Natural killer cell (primary cell): ENCODE data around the gene FAM186B. TPM values are rescaled to one million over a fixed set of nuclear protein-coding genes. Genes with fewer than 3 reads are reported as not detected.

Experiments
- ATAC-seq, 3 donors: fragments of 150-1000 bp in 2 of 3; fragments of 200-7000 bp in 1 of 3; cut with Tn5 transposase; 1 replicate in 1 of 3; 2 replicates in 2 of 3; pipeline ENCODE4 v1.10.0; 2021; ENCODE audit warnings: mild to moderate bottlenecking in 2 of 3, moderate library complexity in 2 of 3
- DNase-seq, 2 donors: peaks; one replicate each; pipeline versions ENCODE4 v3.0.0 to v3.0.0-alpha.2; 2013 to 2021; ENCODE audit warnings: mixed read lengths in 1 of 2
- H3K27ac ChIP-seq: one replicate; pipeline ENCODE4 v1.5.1; 2013; ENCODE audit warnings: mild to moderate bottlenecking, low read length
- H3K27me3 ChIP-seq: one replicate; pipeline ENCODE4 v1.6.1; 2013; ENCODE audit warnings: low read length; ENCODE audit not compliant: control insufficient read depth, insufficient read depth
- H3K36me3 ChIP-seq: one replicate; pipeline ENCODE4 v1.6.1; 2013; ENCODE audit warnings: low read length; ENCODE audit not compliant: control insufficient read depth, insufficient read depth
- H3K4me1 ChIP-seq: one replicate; pipeline ENCODE4 v1.6.1; 2013; ENCODE audit warnings: low read length; ENCODE audit not compliant: control insufficient read depth, insufficient read depth
- H3K4me3 ChIP-seq: one replicate; pipeline ENCODE4 v1.5.1; 2013; ENCODE audit warnings: low read length
- H3K9me3 ChIP-seq: one replicate; pipeline ENCODE4 v1.6.1; 2013; ENCODE audit warnings: low read length; ENCODE audit not compliant: control insufficient read depth, insufficient read depth
- H3K27ac Mint-ChIP-seq, 2 donors: one replicate each; pipeline ENCODE4 v1.8.0; 2022; ENCODE audit warnings: mild to moderate bottlenecking in 2 of 2, mixed read lengths in 2 of 2, moderate library complexity in 1 of 2
- H3K27me3 Mint-ChIP-seq, 2 donors: one replicate each; pipeline ENCODE4 v1.8.0; 2022; ENCODE audit warnings: low read depth in 2 of 2, mixed read lengths in 2 of 2
- H3K36me3 Mint-ChIP-seq: one replicate; pipeline ENCODE4 v1.8.0; 2022; ENCODE audit warnings: mixed read lengths
- H3K4me1 Mint-ChIP-seq, 2 donors: one replicate each; pipeline ENCODE4 v1.8.0; 2022; ENCODE audit warnings: mixed read lengths in 2 of 2
- H3K4me3 Mint-ChIP-seq: one replicate; pipeline ENCODE4 v1.8.0; 2022; ENCODE audit warnings: mild to moderate bottlenecking, moderate library complexity, mixed read lengths
- H3K9me3 Mint-ChIP-seq, 2 donors: one replicate each; pipeline ENCODE4 v1.8.0; 2022; ENCODE audit warnings: mixed read lengths in 2 of 2
- WGBS: methylation state at CpG from one replicate; pipeline ENCODE4 v1.1.7; 2013; ENCODE audit warnings: missing lambda C conversion rate; ENCODE audit not compliant: insufficient coverage; 5-methylcytosine and 5-hydroxymethylcytosine counted together
- intact Hi-C: fragments of 100-400 bp; cut with micrococcal nuclease; formaldehyde crosslinking; loops from one replicate; pipeline ENCODE4 v1.14.2; 2022
- total RNA-seq, 4 donors: library from RNA; stranded (reverse); fragments of 120-200 nt in 1 of 4; gene quantifications; one replicate each; pipeline versions ENCODE4 v1.2.3 to v1.2.4, GENCODE V29; 2013 to 2022
- TF ChIP-seq, protein P1 (sequence below): fragments of 200-600 bp; IDR thresholded peaks from one replicate; pipeline ENCODE4 v1.8.0; 2022; ENCODE audit warnings: antibody characterized with exemption

FAM186B gene
- total RNA-seq, 3 donors from 2014 or later (not counting 1 experiment from before 2014, with no cell fraction given) = 0.56 to 0.85 (median 0.77) TPM

- Mint-ChIP-seq H3K4me1 (peaks cover 0 to 4% of the 10 kb centered on the region in 2 donors), H3K27me3 (peaks cover 0 to 10% of the 10 kb centered on the region in 2 donors), H3K36me3 (no peaks in the 10 kb centered on the region), H3K9me3 (no peaks in the 10 kb centered on the region), H3K4me3 (no peak overlapping the region), H3K27ac (no peak overlapping the region)
- no peak overlapping the region for H3K27ac ChIP-seq
- H3K4me1 ChIP-seq = peaks cover 9% of the 10 kb centered on the region
- no peak overlapping the region for H3K4me3 ChIP-seq
- H3K36me3 ChIP-seq = peaks cover 24% of the 10 kb centered on the region
- DNase-seq (peak in 1 of 2 donors; percentile 72), ATAC-seq (peak in 2 of 3 donors; percentile 33 to 44)
- 59% methylated on average over 2 of the region's 2 CpGs for WGBS
- TF ChIP-seq, protein P1, sequence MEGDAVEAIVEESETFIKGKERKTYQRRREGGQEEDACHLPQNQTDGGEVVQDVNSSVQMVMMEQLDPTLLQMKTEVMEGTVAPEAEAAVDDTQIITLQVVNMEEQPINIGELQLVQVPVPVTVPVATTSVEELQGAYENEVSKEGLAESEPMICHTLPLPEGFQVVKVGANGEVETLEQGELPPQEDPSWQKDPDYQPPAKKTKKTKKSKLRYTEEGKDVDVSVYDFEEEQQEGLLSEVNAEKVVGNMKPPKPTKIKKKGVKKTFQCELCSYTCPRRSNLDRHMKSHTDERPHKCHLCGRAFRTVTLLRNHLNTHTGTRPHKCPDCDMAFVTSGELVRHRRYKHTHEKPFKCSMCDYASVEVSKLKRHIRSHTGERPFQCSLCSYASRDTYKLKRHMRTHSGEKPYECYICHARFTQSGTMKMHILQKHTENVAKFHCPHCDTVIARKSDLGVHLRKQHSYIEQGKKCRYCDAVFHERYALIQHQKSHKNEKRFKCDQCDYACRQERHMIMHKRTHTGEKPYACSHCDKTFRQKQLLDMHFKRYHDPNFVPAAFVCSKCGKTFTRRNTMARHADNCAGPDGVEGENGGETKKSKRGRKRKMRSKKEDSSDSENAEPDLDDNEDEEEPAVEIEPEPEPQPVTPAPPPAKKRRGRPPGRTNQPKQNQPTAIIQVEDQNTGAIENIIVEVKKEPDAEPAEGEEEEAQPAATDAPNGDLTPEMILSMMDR = no peak
- H3K27me3 ChIP-seq = peaks cover 3% of the 10 kb centered on the region
- no peaks in the 10 kb centered on the region for H3K9me3 ChIP-seq
- intact Hi-C loops = no loop called here
These were observed 51.8 kb downstream of the FAM186B start for GRCh38 chr12:49553512-49554088.

GRCh38 chr12:49552899-49553298, 52.5 kb downstream of the FAM186B start:
- DNase-seq = no peak
- Mint-ChIP-seq H3K9me3 (no peaks in the 10 kb centered on the region), H3K4me3 (no peak overlapping the region), H3K4me1 (peaks cover 0 to 11% of the 10 kb centered on the region in 2 donors), H3K36me3 (no peaks in the 10 kb centered on the region), H3K27me3 (peaks cover 0 to 14% of the 10 kb centered on the region in 2 donors), H3K27ac (no peak overlapping the region)
- Histone ChIP-seq H3K27me3 (peaks cover 5% of the 10 kb centered on the region), H3K9me3 (no peaks in the 10 kb centered on the region), H3K4me1 (peaks cover 13% of the 10 kb centered on the region), H3K27ac (no peak overlapping the region), H3K4me3 (no peak overlapping the region), H3K36me3 (peaks cover 18% of the 10 kb centered on the region)
- 94% methylated on average over 8 of the region's 8 CpGs for WGBS
- intact Hi-C loops = no loop called here
- TF ChIP-seq, protein P1 = no peak
- ATAC-seq = no peak

DNA sequence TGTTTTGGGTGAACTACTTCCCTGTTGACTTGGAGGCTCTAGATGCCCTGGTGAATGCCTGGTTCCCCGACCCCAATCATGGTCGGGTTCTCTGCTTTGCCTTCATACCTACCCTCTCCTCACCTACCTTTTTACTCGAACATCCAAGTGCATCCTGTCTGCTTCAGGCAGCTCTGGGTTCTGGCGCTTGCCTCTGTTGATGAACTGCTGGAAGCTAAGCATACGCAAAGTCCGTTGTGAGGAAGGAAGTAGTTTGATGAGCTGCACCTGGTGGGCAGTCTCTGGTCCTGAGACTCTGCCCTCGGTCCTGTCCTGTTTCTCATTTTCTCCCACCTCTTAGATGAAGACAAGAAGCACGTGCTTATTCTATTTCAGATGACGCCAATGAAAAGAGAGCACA, 53.0 kb downstream of the FAM186B start:
- intact Hi-C loops = no loop called here
- peaks cover 5% of the 10 kb centered on the region for H3K27me3 ChIP-seq

More for the DNA sequence above, 53.0 kb downstream of the FAM186B start:
- peaks cover 0 to 11% of the 10 kb centered on the region in 2 donors for H3K4me1 Mint-ChIP-seq
- no peaks in the 10 kb centered on the region for H3K9me3 Mint-ChIP-seq
- no peak overlapping the region for H3K27ac Mint-ChIP-seq
- no peak for DNase-seq
- TF ChIP-seq, protein P1 = no peak
- no peak overlapping the region for H3K4me3 ChIP-seq
- no peaks in the 10 kb centered on the region for H3K9me3 ChIP-seq
- H3K27ac ChIP-seq = no peak overlapping the region
- peaks cover 13% of the 10 kb centered on the region for H3K4me1 ChIP-seq
- H3K4me3 Mint-ChIP-seq = no peak overlapping the region
- H3K36me3 ChIP-seq = peaks cover 13% of the 10 kb centered on the region
- 46% methylated on average over 9 of the region's 9 CpGs for WGBS
- no peaks in the 10 kb centered on the region for H3K36me3 Mint-ChIP-seq
- ATAC-seq = no peak
- H3K27me3 Mint-ChIP-seq = peaks cover 0 to 15% of the 10 kb centered on the region in 2 donors
